Parathyroid adenoma (tissue), 2 donors: ENCODE results near the gene DTYMK.
A peak's percentile ranks its signal among the peaks of the same experiment; 100 is the strongest.

Source experiments
- H2AFZ ChIP-seq: fragments of 300-600 bp; sonication (generic); one replicate; pipeline ENCODE4 v1.7.0; 2017; ENCODE audit warnings: antibody characterized with exemption, mild to moderate bottlenecking
- H3K27ac ChIP-seq: fragments of 300-600 bp; sonication (generic); one replicate; pipeline ENCODE4 v1.7.0; 2017
- H3K27me3 ChIP-seq: fragments of 300-600 bp; sonication (generic); one replicate; pipeline ENCODE4 v1.7.0; 2017; ENCODE audit warnings: low read length; ENCODE audit not compliant: control insufficient read depth, insufficient read depth
- H3K36me3 ChIP-seq: fragments of 300-600 bp; sonication (generic); one replicate; pipeline ENCODE4 v1.7.0; 2017; ENCODE audit warnings: low read length; ENCODE audit not compliant: control insufficient read depth, insufficient read depth
- H3K4me1 ChIP-seq: fragments of 300-600 bp; sonication (generic); one replicate; pipeline ENCODE4 v1.7.0; 2017; ENCODE audit warnings: control low read depth
- H3K4me2 ChIP-seq: fragments of 300-600 bp; sonication (generic); one replicate; pipeline ENCODE4 v1.7.0; 2017; ENCODE audit warnings: low read length
- H3K4me3 ChIP-seq: fragments of 300-600 bp; sonication (generic); one replicate; pipeline ENCODE4 v1.7.0; 2017; ENCODE audit warnings: low read depth, low read length
- H3K79me2 ChIP-seq: fragments of 300-600 bp; sonication (generic); one replicate; pipeline ENCODE4 v1.7.0; 2017; ENCODE audit warnings: control low read depth
- H3K9ac ChIP-seq: fragments of 300-600 bp; sonication (generic); one replicate; pipeline ENCODE4 v1.7.0; 2017; ENCODE audit warnings: mild to moderate bottlenecking
- H3K9me3 ChIP-seq: fragments of 300-600 bp; sonication (generic); one replicate; pipeline ENCODE4 v1.7.0; 2017; ENCODE audit warnings: low read length; ENCODE audit not compliant: control insufficient read depth
- TF ChIP-seq, protein P1 (sequence below): fragments of 300-600 bp; sonication (generic); IDR thresholded peaks from one replicate; pipeline ENCODE4 v1.7.0; 2017; ENCODE audit warnings: antibody characterized with exemption, mild to moderate bottlenecking
- donor health status: primary hyperparathyroidism.

The DTYMK gene

DNA sequence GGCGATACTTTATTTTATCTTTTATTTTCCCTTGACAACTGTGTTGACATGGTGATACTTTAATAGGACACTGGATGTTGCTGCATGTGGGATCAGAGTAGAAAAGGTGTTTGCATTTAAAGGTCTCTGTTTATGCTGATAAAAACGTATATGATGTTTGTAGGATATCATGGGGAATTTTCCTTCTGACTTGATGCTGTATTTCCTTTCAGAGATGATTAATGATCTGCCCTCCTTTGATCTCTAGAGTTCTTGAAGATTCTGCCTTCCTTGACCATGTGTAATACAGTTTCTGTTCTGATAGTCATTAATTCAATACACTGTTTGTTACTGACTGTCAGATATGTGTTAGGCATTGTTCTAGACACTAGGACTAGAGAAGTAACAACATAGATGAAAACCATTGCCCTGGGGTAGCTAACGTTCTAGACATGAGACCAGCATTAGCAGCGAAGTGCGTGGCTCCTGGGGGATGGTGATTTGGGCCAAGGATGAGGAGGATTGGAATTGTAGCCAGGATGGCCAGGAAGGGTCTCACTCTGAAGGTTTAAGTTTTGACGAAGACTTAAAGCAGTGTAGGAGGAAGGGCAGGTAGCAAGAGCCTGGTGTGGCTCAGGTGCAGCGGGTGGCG, 46.3 kb downstream of the DTYMK start:
- Histone ChIP-seq H3K4me1 (peaks cover 17% of the 10 kb centered on the region), H3K79me2 (peaks cover 68% of the 10 kb centered on the region), H3K27ac (no peak overlapping the region), H2AFZ (no peak overlapping the region), H3K36me3 (no peaks in the 10 kb centered on the region), H3K27me3 (no peaks in the 10 kb centered on the region), H3K9me3 (no peaks in the 10 kb centered on the region), H3K9ac (no peak overlapping the region), H3K4me2 (no peak overlapping the region), H3K4me3 (no peak overlapping the region)
- TF ChIP-seq, protein P1, sequence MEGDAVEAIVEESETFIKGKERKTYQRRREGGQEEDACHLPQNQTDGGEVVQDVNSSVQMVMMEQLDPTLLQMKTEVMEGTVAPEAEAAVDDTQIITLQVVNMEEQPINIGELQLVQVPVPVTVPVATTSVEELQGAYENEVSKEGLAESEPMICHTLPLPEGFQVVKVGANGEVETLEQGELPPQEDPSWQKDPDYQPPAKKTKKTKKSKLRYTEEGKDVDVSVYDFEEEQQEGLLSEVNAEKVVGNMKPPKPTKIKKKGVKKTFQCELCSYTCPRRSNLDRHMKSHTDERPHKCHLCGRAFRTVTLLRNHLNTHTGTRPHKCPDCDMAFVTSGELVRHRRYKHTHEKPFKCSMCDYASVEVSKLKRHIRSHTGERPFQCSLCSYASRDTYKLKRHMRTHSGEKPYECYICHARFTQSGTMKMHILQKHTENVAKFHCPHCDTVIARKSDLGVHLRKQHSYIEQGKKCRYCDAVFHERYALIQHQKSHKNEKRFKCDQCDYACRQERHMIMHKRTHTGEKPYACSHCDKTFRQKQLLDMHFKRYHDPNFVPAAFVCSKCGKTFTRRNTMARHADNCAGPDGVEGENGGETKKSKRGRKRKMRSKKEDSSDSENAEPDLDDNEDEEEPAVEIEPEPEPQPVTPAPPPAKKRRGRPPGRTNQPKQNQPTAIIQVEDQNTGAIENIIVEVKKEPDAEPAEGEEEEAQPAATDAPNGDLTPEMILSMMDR, result no peak

DNA sequence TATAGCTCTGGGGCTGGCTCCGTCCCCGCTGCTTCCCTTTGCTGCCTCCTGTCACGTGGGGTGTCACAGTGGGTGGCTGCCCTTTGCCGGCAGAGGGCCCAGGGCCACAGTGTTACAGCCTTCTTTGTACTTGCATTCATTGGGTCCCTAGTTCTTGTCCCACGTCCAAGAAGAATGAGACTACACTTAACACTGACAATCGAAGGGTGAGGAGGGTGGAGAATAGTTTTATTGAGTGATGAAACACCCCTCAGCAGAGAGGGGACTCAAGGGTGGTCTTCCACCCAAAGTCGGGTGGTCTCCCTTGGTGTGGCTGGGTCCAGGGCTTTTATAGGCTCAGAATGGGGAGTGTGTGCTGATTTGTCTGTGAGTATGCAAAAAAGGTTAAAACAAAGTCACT, 47.2 kb downstream of the DTYMK start:
- H3K4me3 ChIP-seq, result no peak overlapping the region

DNA sequence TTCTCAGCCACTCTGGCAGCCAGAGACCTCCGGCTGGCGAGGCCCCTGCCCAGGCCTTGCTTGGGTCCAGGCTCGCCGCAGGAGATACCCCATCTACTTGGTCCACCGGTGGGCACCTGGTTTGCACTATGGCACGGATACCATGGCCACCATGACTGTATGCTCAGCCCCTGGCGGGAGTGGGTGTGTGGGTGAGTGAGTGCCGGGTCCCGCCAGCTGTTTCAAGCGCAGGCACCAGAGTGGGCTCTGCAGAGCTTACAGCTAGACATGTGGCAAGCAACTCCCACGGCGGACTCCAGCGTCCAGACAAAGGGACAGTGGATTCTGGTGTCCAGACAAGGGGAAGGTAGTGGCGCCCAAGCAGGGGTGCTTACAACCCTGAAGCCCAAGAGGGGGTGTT, 47.7 kb downstream of the DTYMK start:
- no peaks in the 10 kb centered on the region for H3K36me3 ChIP-seq
- H3K4me1 ChIP-seq, result peaks cover 17% of the 10 kb centered on the region
- no peaks in the 10 kb centered on the region for H3K27me3 ChIP-seq
- H3K4me2 ChIP-seq, result peak overlapping the region; percentile 68
- no peak overlapping the region for H3K9ac ChIP-seq
- H3K27ac ChIP-seq, result no peak overlapping the region
- TF ChIP-seq, protein P1, result no peak
- H3K9me3 ChIP-seq, result no peaks in the 10 kb centered on the region
- H3K79me2 ChIP-seq, result peaks cover 68% of the 10 kb centered on the region
- H2AFZ ChIP-seq, result no peak overlapping the region
- no peak overlapping the region for H3K4me3 ChIP-seq

More for the DNA sequence above, 47.2 kb downstream of the DTYMK start:
- Histone ChIP-seq H3K4me2 (no peak overlapping the region), H3K9ac (no peak overlapping the region), H3K4me1 (peaks cover 17% of the 10 kb centered on the region), H3K36me3 (no peaks in the 10 kb centered on the region), H3K27me3 (no peaks in the 10 kb centered on the region), H3K79me2 (peaks cover 68% of the 10 kb centered on the region), H2AFZ (no peak overlapping the region), H3K9me3 (no peaks in the 10 kb centered on the region), H3K27ac (no peak overlapping the region)
- TF ChIP-seq, protein P1, result no peak

DNA sequence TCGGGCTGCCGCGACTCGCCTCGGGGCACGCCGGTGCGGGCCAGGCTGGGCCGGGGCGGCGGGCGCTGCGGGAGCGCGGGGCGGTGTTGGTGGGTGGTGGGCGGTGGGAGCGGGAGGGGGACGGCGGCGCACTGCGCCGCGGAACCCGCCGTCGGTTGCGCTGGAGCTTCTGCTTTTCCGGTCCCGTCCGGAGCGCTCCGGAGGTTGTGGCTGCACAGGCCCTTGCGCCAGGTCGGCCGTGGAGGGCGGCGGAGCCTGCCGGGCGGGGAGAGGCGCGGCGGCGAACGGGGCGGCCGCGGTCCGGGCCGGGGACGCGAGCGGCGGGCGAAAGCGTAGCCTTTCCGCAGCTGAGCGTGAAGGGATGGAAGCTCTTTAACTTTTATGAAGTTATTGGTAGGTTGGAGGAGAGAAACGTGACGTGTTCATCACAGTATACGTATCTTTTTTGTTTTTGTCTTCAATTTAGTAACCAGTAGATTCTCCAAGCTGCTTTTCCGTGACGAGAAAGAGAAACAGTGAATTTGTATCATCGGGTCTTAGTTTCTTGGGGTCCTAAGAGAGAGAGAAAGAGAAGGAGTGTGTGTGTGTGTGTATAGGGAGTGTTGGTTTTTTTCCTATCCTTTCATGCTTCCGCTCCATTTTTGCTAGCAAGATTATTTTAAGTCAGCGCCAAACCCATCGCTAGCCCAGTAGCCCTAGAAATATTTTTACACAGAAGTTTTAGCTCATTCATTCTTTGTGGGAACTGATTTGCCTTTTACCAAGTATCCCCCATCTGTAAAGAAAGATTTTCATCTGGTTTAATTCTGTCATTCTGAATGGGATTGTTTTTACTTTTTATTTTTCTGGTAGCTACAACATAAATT, 48.6 kb downstream of the DTYMK start:
- H3K9ac ChIP-seq, result no peak overlapping the region
- H3K27ac ChIP-seq, result peak overlapping the region; percentile 100
- no peaks in the 10 kb centered on the region for H3K27me3 ChIP-seq

More for the DNA sequence above, 48.6 kb downstream of the DTYMK start:
- H3K9me3 ChIP-seq, result no peaks in the 10 kb centered on the region
- H3K36me3 ChIP-seq, result no peaks in the 10 kb centered on the region
- TF ChIP-seq, protein P1, result no peak
- H2AFZ ChIP-seq, result peak overlapping the region; percentile 91
- peaks cover 70% of the 10 kb centered on the region for H3K79me2 ChIP-seq
- peak overlapping the region; percentile 68 for H3K4me2 ChIP-seq
- H3K4me3 ChIP-seq, result peak overlapping the region; percentile 86
- peaks cover 17% of the 10 kb centered on the region for H3K4me1 ChIP-seq
